NCI-H1930 (cell line): ENCODE measurements around the gene GINS2.

Experiments
- DNase-seq, 2 experiments: peaks; one replicate each; lab custom pipeline; 2025; lab: John Stamatoyannopoulos, UW

The GINS2 gene

GRCh38 chr16:85716022-85716679, 27.4 kb upstream of the GINS2 start:
- no peak for DNase-seq

- DNase-seq = peak; percentile 23 to 60
Observed at GRCh38 chr16:85715169-85716021, 26.6 kb upstream of the GINS2 start.

DNA sequence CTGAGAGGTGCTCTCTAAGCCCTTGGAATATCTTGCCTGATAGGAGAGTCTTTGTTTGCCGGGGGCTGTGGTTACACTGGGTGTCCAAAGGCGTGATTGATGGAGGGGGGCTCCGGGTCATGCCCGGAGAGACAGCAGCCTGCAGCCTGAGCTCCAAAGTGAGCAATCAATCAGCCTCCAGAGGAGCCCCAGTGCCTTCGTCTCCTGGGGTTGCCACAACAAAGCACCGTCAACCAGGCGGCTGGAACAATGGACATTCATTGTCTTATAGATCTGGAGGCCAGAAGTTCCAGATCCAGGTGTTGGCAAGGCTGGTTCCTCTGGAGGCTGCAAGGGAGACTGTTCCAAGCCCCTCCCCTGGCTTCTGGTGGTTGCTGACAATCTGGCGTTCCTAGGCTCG, 24.0 kb upstream of the GINS2 start:
- peak in 1 of 2 experiments; percentile 19 for DNase-seq

DNA sequence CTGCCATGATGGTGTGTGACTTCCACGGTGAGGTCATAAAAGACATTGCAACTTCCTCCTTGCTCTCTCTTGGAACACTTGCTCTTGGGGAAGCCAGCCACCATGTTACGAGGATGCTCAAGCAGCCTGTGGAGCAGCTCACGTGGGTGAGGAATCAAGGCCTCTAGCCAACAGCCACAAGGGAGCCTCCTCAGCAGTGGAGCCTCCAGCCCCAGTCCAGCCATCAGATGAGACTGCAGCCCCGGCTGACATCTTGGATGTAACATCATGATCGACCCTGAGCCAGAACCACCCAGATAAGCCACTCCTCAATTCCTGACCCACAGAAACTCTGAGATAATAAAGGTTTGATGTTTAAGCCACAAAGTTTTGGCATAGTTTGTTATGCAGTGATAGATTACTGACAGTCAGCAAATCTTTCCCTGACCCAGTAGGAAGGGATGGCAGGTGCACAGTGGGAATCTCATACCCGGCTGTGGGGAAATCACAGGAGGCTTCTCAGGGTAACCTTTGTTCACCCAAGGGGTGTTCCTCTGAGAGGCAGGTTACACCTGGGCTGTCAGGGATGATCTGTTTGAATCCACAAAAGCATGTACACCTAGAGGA, 23.3 kb upstream of the GINS2 start:
- no peak for DNase-seq

DNA sequence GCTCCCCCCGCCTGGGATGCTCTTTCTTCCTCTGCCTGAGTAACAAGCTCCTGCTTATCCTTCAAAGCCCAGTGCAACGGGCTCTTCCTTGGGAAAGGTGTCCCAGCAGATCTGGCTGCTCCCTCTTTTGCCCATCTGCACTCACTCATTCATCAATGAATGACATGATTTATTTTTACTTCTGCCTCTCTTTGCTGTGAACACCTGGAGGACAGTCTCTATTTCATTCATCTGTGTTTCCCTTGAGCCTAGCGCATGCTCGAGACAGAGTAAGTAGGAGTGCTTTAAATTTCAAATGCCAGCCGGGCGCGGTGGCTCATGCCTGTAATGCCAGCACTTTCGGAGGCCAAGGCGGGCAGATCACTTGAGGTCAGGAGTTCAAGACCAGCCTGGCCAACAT, 22.0 kb upstream of the GINS2 start:
- no peak for DNase-seq

DNA sequence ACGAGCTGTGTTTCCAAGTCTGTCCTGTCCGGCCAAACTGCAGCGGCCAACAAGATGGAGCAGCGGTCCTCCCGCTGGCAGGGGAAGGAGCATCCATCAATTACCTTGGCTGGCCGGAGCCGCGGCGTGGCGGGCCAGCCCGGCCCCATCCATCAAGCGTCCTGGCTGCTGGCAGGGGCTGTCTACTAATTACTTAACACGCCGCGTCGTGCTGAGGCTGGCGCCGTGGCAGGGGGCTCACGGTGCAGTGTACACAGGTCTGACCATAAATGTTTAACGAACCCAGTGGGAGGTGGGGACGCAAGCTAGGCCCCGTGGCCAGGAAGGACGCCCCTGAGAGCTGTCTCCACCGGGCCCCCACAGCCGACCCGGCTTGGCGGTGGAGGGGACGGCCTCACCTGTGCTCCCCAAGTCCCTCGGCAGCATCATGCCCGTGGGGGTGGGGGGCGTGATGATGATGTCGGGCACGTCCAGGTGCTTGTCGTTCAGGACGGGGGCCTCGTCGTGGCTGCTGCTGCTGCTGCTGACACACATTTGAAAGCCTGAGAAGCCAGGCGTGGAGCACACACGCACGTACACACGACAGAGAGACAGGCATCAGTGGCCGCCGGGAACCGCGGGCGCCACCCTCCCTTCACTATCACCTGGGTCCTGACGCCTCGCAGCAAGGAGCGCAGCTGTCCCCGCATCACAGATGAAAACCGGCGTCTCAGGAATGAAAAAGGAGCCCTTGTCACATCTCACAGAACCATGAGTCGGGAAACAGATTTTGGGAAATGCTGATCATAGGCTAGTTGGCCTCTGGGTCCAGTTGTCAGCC, 21.2 kb upstream of the GINS2 start:
- DNase-seq = no peak

DNA sequence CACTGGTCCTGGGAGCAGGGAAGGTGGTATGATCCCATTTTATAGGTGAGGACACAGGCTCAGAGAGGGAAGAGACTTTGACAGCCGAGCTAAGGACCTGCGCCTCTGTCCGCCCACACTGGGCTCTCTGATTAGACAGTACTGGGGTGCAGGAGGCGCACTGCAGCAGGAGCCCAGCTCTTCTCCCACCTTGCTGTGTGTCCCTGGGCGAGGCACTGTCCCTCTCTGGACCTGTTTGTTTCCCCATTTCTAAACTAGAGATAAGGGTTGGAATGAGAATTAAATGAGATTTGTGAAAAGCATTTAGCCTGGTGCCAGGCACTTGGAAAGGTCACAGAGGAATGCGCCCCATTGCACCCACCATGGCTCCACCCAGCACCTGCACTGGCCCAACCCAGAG, 19.6 kb upstream of the GINS2 start:
- no peak for DNase-seq

DNA sequence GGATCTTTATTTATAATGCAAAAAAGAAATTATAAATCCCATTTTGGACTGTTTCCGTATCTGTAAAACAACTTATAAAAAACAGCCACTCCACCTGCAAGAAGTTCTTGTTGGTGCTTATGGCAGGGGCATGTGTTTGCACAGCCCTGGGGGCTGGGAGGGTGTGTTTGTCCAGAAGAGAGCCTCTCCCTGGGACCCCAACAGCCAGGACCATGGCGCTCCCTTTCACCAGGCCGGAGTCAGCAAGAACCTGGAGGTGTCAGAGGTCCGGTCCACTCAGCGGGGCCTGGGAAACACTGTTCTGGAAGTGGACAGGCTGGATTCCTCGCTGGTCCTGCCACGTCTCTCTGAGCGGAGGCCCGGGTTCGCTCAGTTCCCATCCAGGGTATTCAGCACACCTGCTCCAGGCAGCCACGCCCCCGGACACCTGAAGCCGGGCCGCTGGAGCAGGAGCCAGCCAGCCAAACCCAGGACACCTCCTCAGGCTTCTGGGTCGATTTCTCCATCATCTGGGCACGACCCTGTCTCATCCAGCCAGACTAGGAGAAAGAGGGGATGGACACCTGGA, 18.9 kb upstream of the GINS2 start:
- DNase-seq = no peak

DNA sequence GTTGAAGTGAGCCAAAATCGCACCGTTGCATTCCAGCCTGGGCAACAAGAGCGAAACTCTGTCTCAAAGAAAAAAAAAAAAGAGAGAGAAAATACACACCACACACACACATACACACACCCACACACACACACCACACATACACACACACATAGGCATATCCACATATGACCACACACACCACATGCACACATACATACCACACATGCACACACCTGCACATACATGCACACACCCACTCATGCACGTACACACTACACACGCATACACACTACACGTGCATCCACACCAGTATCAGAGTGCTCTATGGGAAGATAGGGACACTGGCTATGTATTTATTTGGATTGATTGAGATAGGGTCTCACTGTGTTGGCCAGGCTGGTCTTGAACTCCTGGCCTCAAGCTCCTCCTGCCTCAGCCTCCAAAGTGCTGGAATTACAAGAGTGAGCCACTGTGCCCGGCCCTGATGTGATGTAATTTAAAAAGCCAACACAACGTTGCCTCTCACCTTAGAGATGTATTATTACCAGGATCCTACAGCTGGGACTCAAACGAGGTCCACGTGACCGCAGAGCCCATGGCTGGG, 17.8 kb upstream of the GINS2 start:
- DNase-seq = no peak

DNA sequence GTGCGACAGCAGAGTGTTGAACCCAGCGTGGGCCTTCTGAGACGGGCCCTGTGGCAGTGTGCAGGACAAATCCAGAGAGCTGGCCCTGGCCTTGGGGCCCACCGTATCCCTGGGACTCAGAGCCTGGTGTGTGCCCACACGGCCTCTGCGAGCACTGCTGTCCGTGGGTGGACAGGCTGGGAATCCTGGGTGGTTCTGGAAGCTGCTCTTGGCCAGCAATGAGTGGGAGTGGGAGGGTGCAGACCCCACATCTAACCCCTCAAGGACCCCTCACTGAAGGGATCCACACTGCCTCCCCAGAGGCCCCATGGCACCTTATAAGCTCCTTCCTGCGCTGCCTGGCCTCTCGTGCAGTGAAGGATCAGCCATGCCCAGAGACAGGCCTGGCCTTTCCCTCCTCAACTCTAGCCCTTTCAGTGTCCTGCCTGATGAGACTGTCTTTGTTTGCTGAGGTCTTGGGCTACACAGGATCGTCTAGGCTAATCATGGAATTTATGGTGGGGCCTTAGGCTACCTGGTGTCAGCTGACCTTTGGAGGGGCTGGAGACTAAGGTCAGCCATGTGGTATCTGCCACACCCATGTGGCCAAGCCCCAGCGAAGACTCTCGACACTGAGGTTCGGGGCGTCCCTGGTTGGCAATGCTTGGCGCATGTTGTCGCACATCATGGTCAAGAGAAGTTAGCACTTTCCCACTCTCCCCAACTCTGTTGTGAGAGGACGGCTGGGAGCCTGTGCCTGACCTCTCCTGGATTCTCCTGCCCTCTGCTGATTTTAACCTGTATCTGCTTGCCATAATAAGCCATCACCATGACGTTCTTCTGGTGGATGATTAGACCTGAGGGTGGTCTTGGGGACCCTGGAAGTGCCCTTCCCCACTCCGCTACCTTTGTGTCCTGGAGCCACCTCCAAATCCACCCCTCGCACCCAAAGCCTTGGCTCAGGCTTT, 16.4 kb upstream of the GINS2 start:
- no peak for DNase-seq

GRCh38 chr16:85704011-85704410, 15.3 kb upstream of the GINS2 start:
- DNase-seq = no peak

GRCh38 chr16:85699628-85700027, 10.9 kb upstream of the GINS2 start:
- no peak for DNase-seq

DNA sequence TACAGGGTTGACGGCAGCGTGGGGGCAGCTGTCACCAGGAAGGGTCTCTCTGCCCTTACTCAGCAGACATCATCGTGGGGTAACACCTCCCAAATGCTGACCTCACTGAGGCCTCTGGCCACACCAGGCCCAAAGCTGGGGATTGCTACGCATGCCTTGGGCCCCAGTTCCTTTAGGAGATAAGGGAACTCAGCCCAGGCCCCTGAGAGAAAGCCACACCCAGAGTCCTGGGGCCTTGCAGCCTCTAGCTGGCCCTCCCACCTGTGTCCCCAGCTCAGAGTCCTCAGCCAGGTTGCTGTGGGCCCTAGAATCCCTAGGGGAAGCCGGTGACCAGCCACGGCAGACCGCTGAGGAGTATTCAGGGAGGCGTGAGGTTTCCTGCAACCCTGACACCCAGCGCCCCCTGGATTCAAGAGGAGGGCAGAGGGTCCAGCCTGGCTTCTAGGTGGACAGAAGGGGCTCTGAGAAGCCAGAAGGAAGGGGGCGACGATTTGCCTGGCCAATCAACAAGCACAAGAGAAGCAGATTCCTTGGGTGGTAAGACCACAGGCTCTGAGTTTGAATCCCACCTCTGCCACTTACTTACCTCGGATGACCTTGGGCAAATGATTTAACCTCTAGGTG, 10.3 kb upstream of the GINS2 start:
- no peak for DNase-seq

DNA sequence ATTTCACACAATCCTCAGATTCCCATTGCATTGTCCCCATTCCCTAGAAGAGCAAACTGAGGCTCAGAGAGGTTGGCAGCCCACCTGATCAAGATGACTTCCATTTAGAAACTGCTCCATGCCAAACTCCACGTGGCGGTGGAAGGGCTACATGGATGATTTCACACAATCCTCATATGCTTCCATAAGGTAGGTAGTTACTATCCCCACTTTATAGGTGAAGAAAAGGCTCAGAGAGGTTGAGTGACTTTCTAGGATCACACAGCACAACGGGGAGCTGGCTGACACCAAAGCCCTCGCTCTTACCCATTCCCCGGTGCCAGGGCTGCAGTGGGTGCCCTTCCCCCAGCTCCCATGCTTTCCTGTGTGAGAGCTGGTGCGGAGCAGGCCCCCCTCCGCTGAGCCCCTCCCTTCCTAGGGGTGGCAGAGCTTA, 9.7 kb upstream of the GINS2 start:
- DNase-seq = no peak

DNA sequence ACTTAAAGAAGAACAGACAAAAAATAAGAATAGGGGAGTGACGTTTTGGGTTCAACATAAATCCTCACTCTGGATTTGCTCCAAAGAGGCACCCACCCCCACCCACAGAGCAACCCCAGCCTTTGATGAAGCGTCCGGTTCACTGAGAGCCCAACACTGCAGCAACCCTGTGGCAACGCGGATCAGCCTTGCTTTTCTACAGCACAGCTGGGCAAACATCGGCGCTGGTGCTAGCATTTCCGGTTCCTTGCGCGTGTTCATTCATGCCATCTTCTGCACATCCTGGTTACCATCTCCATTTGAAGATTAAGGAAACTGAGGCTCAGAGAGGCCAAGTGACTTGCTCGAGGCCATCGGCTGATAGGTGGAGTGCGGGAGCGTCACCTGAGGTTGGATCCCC, 8.7 kb upstream of the GINS2 start:
- DNase-seq = no peak

DNA sequence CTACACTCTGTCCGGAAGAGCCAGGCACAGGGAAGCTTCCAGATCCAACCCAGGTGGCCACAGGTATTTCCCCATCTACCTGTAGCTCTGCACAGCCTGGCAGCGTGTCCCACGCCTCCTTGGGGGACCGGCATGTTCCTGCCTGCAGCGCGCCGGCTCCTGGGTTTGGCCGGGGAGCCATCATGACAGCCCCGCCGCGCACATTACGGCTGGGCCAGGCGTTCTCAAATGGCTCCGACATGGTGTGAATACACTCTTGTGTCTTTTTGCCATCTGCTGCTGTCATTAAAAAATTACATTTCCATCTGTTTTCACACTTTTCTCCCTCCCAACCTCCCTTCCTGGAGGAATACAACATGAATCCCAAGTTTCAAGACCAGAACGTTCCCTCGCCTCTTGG, 8.0 kb upstream of the GINS2 start:
- DNase-seq = no peak

- DNase-seq = no peak
Observed at GRCh38 chr16:85695196-85696128, 6.7 kb upstream of the GINS2 start.

- no peak for DNase-seq
Observed at GRCh38 chr16:85690469-85691064, 1.8 kb upstream of the GINS2 start.
